ENCODE data around the gene TAOK1. TPM values are rescaled to one million over a fixed set of nuclear protein-coding genes. Genes with fewer than 3 reads are reported as not detected.

Gene TAOK1
- total RNA-seq, 1 experiment from 2014 or later, result 56.3 TPM

- no peaks in the 10 kb centered on the region for H3K27me3 ChIP-seq (ENCODE audit: insufficient read depth, low read length)
- H3K36me3 ChIP-seq (ENCODE audit: control insufficient read depth in 1 of 2, insufficient read depth in 2 of 2, low read length in 2 of 2), result peaks cover 0 to 3% of the 10 kb centered on the region in 2 experiments; a peak in 1 of 4 replicates
- H3K4me2 ChIP-seq (ENCODE audit: low read length), result no peak overlapping the region
- no peak for DNase-seq (ENCODE audit: low read depth, low spot score)
- no peaks in the 10 kb centered on the region for H3K9me2 ChIP-seq (ENCODE audit: insufficient read depth)
- peaks cover 3 to 19% of the 10 kb centered on the region in 2 experiments; a peak in 2 of 4 replicates for H3K4me1 ChIP-seq (ENCODE audit: control insufficient read depth in 1 of 2, insufficient read depth in 2 of 2, low read length in 2 of 2)
- POLR2A ChIA-PET, result no interaction called here
- CTCF ChIA-PET, result interaction anchor here (1.1 to 1.6 kb wide), 2 partner anchors 20 to 202 kb away, joined by 3 to 5 read pairs; no protein-coding TSS in a partner anchor
- no peak overlapping the region for H3K27ac ChIP-seq (ENCODE audit: low read depth, low read length)
- H2AFZ ChIP-seq (ENCODE audit: low read depth, low read length, poor library complexity, severe bottlenecking), result no peak overlapping the region
- no peaks in the 10 kb centered on the region for H3K9me3 ChIP-seq (ENCODE audit: control insufficient read depth in 1 of 2, insufficient read depth in 1 of 2, low read depth in 1 of 2, low read length in 2 of 2)
- BruUV-seq (replicated peaks), result no TSS peak
- no peak for ATAC-seq
- no peak overlapping the region for H3K9ac ChIP-seq (ENCODE audit: low read length)
- intact Hi-C loops (cut with micrococcal nuclease), result no loop called here
- no peaks in the 10 kb centered on the region for H4K20me1 ChIP-seq (ENCODE audit: insufficient read depth)
- TF ChIP-seq FOSL1 (IDR thresholded peaks at IDR 0.05; ENCODE audit: low read depth) (no peak), RAD21 (IDR thresholded peaks at IDR 0.05; ENCODE audit: low read depth) (no peak), ZFX (IDR thresholded peaks at IDR 0.05) (no peak), EZH2phosphoT487 (IDR thresholded peaks at IDR 0.05; ENCODE audit: borderline replicate concordance) (no peak), JUND (IDR thresholded peaks at IDR 0.05) (no peak), SIN3A (IDR thresholded peaks at IDR 0.05; ENCODE audit: low read depth) (no peak), EGR1 (IDR thresholded peaks at IDR 0.05; ENCODE audit: low read depth) (no peak), REST (IDR thresholded peaks at IDR 0.05; ENCODE audit: low read depth) (no peak), TCF7L2 (IDR thresholded peaks at IDR 0.05; ENCODE audit: borderline replicate concordance, extremely low read depth, insufficient read depth, insufficient read length) (no peak), ELF1 (IDR thresholded peaks at IDR 0.05; ENCODE audit: borderline replicate concordance, low read depth) (no peak), CBX3 (IDR thresholded peaks at IDR 0.05; ENCODE audit: low read depth) (no peak), CEBPB (IDR thresholded peaks at IDR 0.05; ENCODE audit: low read depth) (no peak), EZH2 (IDR thresholded peaks at IDR 0.05) (no peak), CTCF (IDR thresholded peaks at IDR 0.05 in 2 of 3, conservative IDR thresholded peaks at IDR 0.05 in 1 of 3; ENCODE audit: borderline replicate concordance in 1 of 3, insufficient read depth in 1 of 3, low read depth in 2 of 3, low read length in 2 of 3) (no peak), ZNF274 (IDR thresholded peaks at IDR 0.05; ENCODE audit: low read depth, low read length) (no peak)
- H3K4me3 ChIP-seq (replicated peaks in 1 of 2; ENCODE audit: low read depth in 1 of 2, low read length in 2 of 2), result no peak overlapping the region
- H3K79me2 ChIP-seq (ENCODE audit: insufficient read depth, low read length), result no peaks in the 10 kb centered on the region
- RAD21 ChIA-PET (ENCODE audit: low non-redundant PET in 1 of 2, low total read pairs in 2 of 2, uncharacterized antibody in 2 of 2, unreplicated experiment in 2 of 2), result interaction anchor here in 1 of 2 experiments (0.6 to 1.4 kb wide), 2 partner anchors 202 to 405 kb away, joined by 3 to 4 read pairs; no protein-coding TSS in a partner anchor
Observed at GRCh38 chr17:29571883-29572681, 181.9 kb downstream of the TAOK1 start.

Data from HCT116 (cell line).